Heart right ventricle (tissue), 16 donors: ENCODE measurements around the gene FHIT. TPM values are rescaled to one million over a fixed set of nuclear protein-coding genes. Genes with fewer than 3 reads are reported as not detected.
"Not testable (repeated sequence)": the region's sequence is repeated elsewhere in the genome, so short reads cannot be mapped to it uniquely, and the experiment has no call there.

Experiments
- ATAC-seq, 8 donors: fragments of 200-7000 bp; cut with Tn5 transposase; one replicate each; pipeline ENCODE4 v1.9.1; 2020; ENCODE audit warnings: mild to moderate bottlenecking in 8 of 8, moderate library complexity in 8 of 8, moderate number of reproducible peaks in 1 of 8
- DNase-seq, 2 donors: peaks; one replicate each; pipeline ENCODE4 v3.0.0-alpha.2; 2020
- H3K27ac ChIP-seq, 10 donors: fragments of 200-600 bp; sonication (generic) in 2 of 10; one replicate each; pipeline versions ENCODE4 v1.5.0 to v1.8.0; 2020 to 2022; ENCODE audit warnings: mild to moderate bottlenecking in 3 of 10
- H3K27me3 ChIP-seq, 7 donors: fragments of 200-600 bp; one replicate each; pipeline ENCODE4 v1.8.0; 2021 to 2022; ENCODE audit warnings: mild to moderate bottlenecking in 2 of 7
- H3K36me3 ChIP-seq, 9 donors: fragments of 200-600 bp; sonication (generic) in 1 of 9; one replicate each; pipeline versions ENCODE4 v1.5.0 to v1.8.0; 2020 to 2022; ENCODE audit warnings: mild to moderate bottlenecking in 2 of 9
- H3K4me1 ChIP-seq, 9 donors: fragments of 200-600 bp; sonication (generic) in 1 of 9; one replicate each; pipeline versions ENCODE4 v1.5.0 to v1.8.0; 2020 to 2022; ENCODE audit warnings: mild to moderate bottlenecking in 4 of 9
- H3K4me3 ChIP-seq, 10 donors: fragments of 200-600 bp; sonication (generic) in 2 of 10; one replicate each; pipeline versions ENCODE4 v1.5.0 to v1.8.0; 2020 to 2022; ENCODE audit warnings: mild to moderate bottlenecking in 7 of 10, moderate library complexity in 2 of 10
- H3K9me3 ChIP-seq, 11 donors: fragments of 200-600 bp in 10 of 11; sonication (generic) in 2 of 11; one replicate each; pipeline versions ENCODE4 v1.5.0 to v1.8.0; 2013 to 2022; ENCODE audit warnings: mild to moderate bottlenecking in 2 of 11, control low read depth in 1 of 11, moderate library complexity in 1 of 11
- CTCF ChIP-seq, 9 donors: fragments of 200-600 bp; sonication (generic) in 2 of 9; IDR thresholded peaks; one replicate each; pipeline versions ENCODE4 v1.5.0 to v1.8.0; 2021 to 2022; ENCODE audit warnings: antibody characterized with exemption in 9 of 9, mild to moderate bottlenecking in 5 of 9, moderate library complexity in 1 of 9
- WGBS, 2 donors: extraction: QIAGEN DNeasy Blood & Tissue Kit; methylation state at CpG; one replicate each; pipeline ENCODE4 v1.1.7; 2013; ENCODE audit warnings: inconsistent platforms in 1 of 2; 5-methylcytosine and 5-hydroxymethylcytosine counted together
- intact Hi-C, 10 donors: fragments of 100-400 bp; cut with DNase I; formaldehyde crosslinking; loops; one replicate each; pipeline versions ENCODE4 v1.11.1 to v1.14.2; 2022
- polyA plus RNA-seq, 2 donors: library from polyadenylated mRNA; stranded (reverse); fragments of 200-250 nt; gene quantifications; one replicate each; pipeline ENCODE4 v1.2.3, GENCODE V29; 2013
- total RNA-seq, 10 donors: library from RNA; stranded (reverse); fragmentation: NEBNext Ultra II Directional in 3 of 10; extraction: Animal tissue kit (Norgen Biotek cat#: 25700) in 3 of 10; gene quantifications; one replicate each; pipeline versions ENCODE4 v1.2.1 to v1.2.4, GENCODE V29; 2021 to 2023
- donor health status: Arrhythmogenic right ventricular cardiomyopathy.
- donor health status: ischemic (EF 13 %, LVEDD 7.1; RV severe dilation, severe dysfunction).
- donor health status: healthy with polysubstance abuse.
- donor health status: DM: no; HTN: yes; CAD: no.
- donor health status: DM: no; HTN: no; CAD: no.
- donor health status: ischemic (EF 25% LVEDD 6.9; RV normal size, moderate dysfunction).
- donor health status: ischemic (EF 25% LVEDD 5.7; RV mildly dilated, moderate dysfunction).
- donor health status: healthy.
- donor health status: DM: yes; HTN: yes; CAD: no.
- donor health status: Ischemic cardiomyopathy.
- donor health status: ischemic (EF 35%, LVEDD 5.7; RV mildly dilated, moderate dysfunction).
- donor health status: nonischemic (EF 11% LVEDD 7.7; RV severe dilation, severe dysfunction).
- donor health status: DM: yes; HTN: yes; CAD: no.
- donor health status: PGD.
- donor health status: ischemic (EF 29% LVEDD 5.4; RV normal size, mild dysfunction).
- donor health status: nonischemic (EF 23%, LVEDD 6.1; RV moderate dilation, normal function).

FHIT gene
- total and polyA plus RNA-seq, 12 donors: 4.7 to 25.5 (median 18.3) TPM

GRCh38 chr3:61030469-61031035, 220.7 kb downstream of the FHIT start:
- 75 to 79% methylated on average over 4 of the region's 4 CpGs for WGBS, 2 donors
- no peak for DNase-seq

GRCh38 chr3:61029194-61029593, 222.1 kb downstream of the FHIT start:
- Histone ChIP-seq H3K27ac (no peak overlapping the region), H3K4me3 (no peak overlapping the region), H3K4me1 (no peaks in the 10 kb centered on the region), H3K27me3 (no peaks in the 10 kb centered on the region), H3K9me3 (peaks cover 0 to 5% (median 0%) of the 10 kb centered on the region in 11 donors), H3K36me3 (no peaks in the 10 kb centered on the region)
- DNase-seq (no peak), ATAC-seq (no peak)
- 70 to 80% methylated on average over 5 of the region's 5 CpGs for WGBS, 2 donors
- no peak for TF ChIP-seq CTCF (IDR thresholded peaks at IDR 0.05)
- intact Hi-C loops: no loop called here

More at GRCh38 chr3:61030469-61031035, 220.7 kb downstream of the FHIT start:
- no peak for ATAC-seq
- intact Hi-C loops: no loop called here
- Histone ChIP-seq H3K9me3 (peaks cover 0 to 8% (median 0%) of the 10 kb centered on the region in 11 donors), H3K4me1 (no peaks in the 10 kb centered on the region), H3K36me3 (no peaks in the 10 kb centered on the region), H3K4me3 (no peak overlapping the region), H3K27ac (no peak overlapping the region), H3K27me3 (no peaks in the 10 kb centered on the region)
- TF ChIP-seq CTCF (IDR thresholded peaks at IDR 0.05): no peak

GRCh38 chr3:61018807-61019206, 232.4 kb downstream of the FHIT start:
- H3K27ac ChIP-seq: no peak overlapping the region
- TF ChIP-seq CTCF (IDR thresholded peaks at IDR 0.05): no peak
- no peaks in the 10 kb centered on the region for H3K27me3 ChIP-seq
- no peaks in the 10 kb centered on the region for H3K4me1 ChIP-seq
- no peaks in the 10 kb centered on the region for H3K36me3 ChIP-seq
- no peak for DNase-seq
- intact Hi-C loops: no loop called here
- no peak for ATAC-seq
- 77 to 80% methylated on average over 1 of the region's 1 CpG for whole genome bisulfite sequencing, 2 donors
- peaks cover 0 to 19% (median 0%) of the 10 kb centered on the region in 11 donors for H3K9me3 ChIP-seq
- no peak overlapping the region for H3K4me3 ChIP-seq

- H3K36me3 ChIP-seq, intact Hi-C loops, H3K27me3 ChIP-seq, H3K4me3 ChIP-seq, H3K4me1 ChIP-seq, ATAC-seq, H3K27ac ChIP-seq, DNase-seq: not testable (repeated sequence)
- peaks cover 0 to 10% (median 0%) of the 10 kb centered on the region in 11 donors for H3K9me3 ChIP-seq
- WGBS, 2 donors: 92 to 94% methylated on average over 6 of the region's 6 CpGs
These were observed 234.2 kb downstream of the FHIT start for GRCh38 chr3:61017028-61017427.

- Histone ChIP-seq H3K9me3 (peaks cover 0 to 4% (median 0%) of the 10 kb centered on the region in 11 donors), H3K27me3 (no peaks in the 10 kb centered on the region), H3K27ac (peak overlapping the region in 1 of 10 donors; percentile 43), H3K4me3 (no peak overlapping the region), H3K36me3 (no peaks in the 10 kb centered on the region), H3K4me1 (no peaks in the 10 kb centered on the region)
- TF ChIP-seq CTCF (IDR thresholded peaks at IDR 0.05): no peak
- no peak for ATAC-seq
- intact Hi-C loops: no loop called here
- 90% methylated on average over 1 of the region's 1 CpG for WGBS, 2 donors
- no peak for DNase-seq
These were observed 235.4 kb downstream of the FHIT start for GRCh38 chr3:61015859-61016258.
